ENCODE data around the gene AKAP12.

DNA sequence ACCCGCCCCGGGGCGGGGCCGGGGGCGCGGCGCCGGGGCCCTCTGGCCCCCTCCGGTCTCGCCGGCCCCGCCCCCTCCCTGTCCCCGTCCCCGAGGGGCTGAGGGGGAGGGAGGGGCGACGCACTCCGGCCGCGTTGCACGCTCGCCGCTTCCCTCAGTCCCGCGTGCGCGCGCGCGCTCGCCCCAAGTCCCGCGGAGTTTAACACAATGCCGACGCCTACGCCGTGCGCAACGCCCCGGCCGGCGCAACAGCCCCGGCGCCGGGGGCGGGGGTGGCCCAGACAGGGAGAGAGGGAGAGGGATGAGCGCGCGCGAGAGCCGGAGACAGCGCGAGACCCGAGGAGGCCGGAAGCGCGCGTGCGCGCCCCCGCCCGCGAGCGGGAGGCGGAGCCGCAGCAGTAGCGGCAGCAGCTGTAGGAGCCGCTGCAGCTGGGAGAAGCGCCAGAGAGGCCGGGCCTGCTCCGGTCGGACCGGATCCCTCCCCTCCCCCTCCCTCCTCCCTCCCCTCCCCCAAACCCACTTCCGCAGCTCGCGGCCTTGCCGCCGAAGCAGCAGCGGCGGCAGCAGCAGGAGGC, 150.6 kb downstream of the AKAP12 start:
- TF ChIP-seq, protein P1, sequence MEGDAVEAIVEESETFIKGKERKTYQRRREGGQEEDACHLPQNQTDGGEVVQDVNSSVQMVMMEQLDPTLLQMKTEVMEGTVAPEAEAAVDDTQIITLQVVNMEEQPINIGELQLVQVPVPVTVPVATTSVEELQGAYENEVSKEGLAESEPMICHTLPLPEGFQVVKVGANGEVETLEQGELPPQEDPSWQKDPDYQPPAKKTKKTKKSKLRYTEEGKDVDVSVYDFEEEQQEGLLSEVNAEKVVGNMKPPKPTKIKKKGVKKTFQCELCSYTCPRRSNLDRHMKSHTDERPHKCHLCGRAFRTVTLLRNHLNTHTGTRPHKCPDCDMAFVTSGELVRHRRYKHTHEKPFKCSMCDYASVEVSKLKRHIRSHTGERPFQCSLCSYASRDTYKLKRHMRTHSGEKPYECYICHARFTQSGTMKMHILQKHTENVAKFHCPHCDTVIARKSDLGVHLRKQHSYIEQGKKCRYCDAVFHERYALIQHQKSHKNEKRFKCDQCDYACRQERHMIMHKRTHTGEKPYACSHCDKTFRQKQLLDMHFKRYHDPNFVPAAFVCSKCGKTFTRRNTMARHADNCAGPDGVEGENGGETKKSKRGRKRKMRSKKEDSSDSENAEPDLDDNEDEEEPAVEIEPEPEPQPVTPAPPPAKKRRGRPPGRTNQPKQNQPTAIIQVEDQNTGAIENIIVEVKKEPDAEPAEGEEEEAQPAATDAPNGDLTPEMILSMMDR (IDR thresholded peaks at IDR 0.05), result no peak
- peak; percentile 75 to 86 for TF ChIP-seq POLR2A (IDR thresholded peaks at IDR 0.05)
